ENCODE results near the gene SLC35B1.

GRCh38 chr17:49730078-49730784 is 22.5 kb upstream of the SLC35B1 start:
- TF ChIP-seq CTCF (conservative IDR thresholded peaks at IDR 0.05) (no peak), EZH2 (IDR thresholded peaks at IDR 0.05; ENCODE audit: low read depth) (no peak)
